Caco-2 (cell line): ENCODE measurements around the gene AP4B1. TPM values are rescaled to one million over a fixed set of nuclear protein-coding genes. Genes with fewer than 3 reads are reported as not detected.
A peak's percentile ranks its signal among the peaks of the same experiment; 100 is the strongest.

Experiments
- BruUV-seq: library from RNA; stranded (reverse); fragments of 400-500 nt; replicated peaks from 2 replicates; lab custom pipeline; 2021; lab: Mats Ljungman, UMichigan
- CTCF ChIA-PET: fragments of 300-600 bp; sonication (Branson Sonifier 250); formaldehyde crosslinking; loops from one replicate; lab custom pipeline; 2022; ENCODE audit warnings: antibody characterized with exemption; lab: Charles Lee
- POLR2A ChIA-PET: fragments of 300-600 bp; sonication (Branson Sonifier 250); formaldehyde crosslinking; loops from one replicate; lab custom pipeline; 2022; ENCODE audit warnings: antibody characterized with exemption; lab: Charles Lee
- DNase-seq, 2 experiments: peaks; one replicate each; pipeline versions ENCODE4 v3.0.0 to v3.0.0-alpha.2; 2020 to 2022
- H3K27me3 ChIP-seq: replicated peaks from 2 replicates; pipeline ENCODE4 v1.6.0; 2011; ENCODE audit warnings: low read length; ENCODE audit not compliant: control insufficient read depth, insufficient read depth
- H3K36me3 ChIP-seq: 2 replicates; pipeline ENCODE4 v1.5.1; 2011; ENCODE audit warnings: low read length; ENCODE audit not compliant: control insufficient read depth, insufficient read depth
- H3K4me1 ChIP-seq: fragments of 250-450 bp; sonication (Bioruptor Pico); 2 replicates; pipeline ENCODE4 v1.5.1; 2020; ENCODE audit warnings: mild to moderate bottlenecking
- H3K4me3 ChIP-seq: 2 replicates; pipeline ENCODE4 v1.5.1; 2011; ENCODE audit warnings: low read depth, mild to moderate bottlenecking, control low read depth, low read length
- H3K9me3 ChIP-seq: fragments of 250-450 bp; sonication (Bioruptor Pico); 2 replicates; pipeline ENCODE4 v1.5.1; 2020; ENCODE audit warnings: mild to moderate bottlenecking, moderate library complexity
- H3K27ac Mint-ChIP-seq: one replicate; pipeline ENCODE4 v1.8.0; 2022; ENCODE audit warnings: mixed read lengths; ENCODE audit not compliant: unreplicated experiment
- H3K27me3 Mint-ChIP-seq: one replicate; pipeline ENCODE4 v1.8.0; 2022; ENCODE audit warnings: mixed read lengths; ENCODE audit not compliant: insufficient read depth, unreplicated experiment
- H3K36me3 Mint-ChIP-seq: one replicate; pipeline ENCODE4 v1.8.0; 2022; ENCODE audit warnings: mild to moderate bottlenecking, mixed read lengths; ENCODE audit not compliant: insufficient read depth, unreplicated experiment
- H3K4me1 Mint-ChIP-seq: one replicate; pipeline ENCODE4 v1.8.0; 2022; ENCODE audit warnings: low read depth, mixed read lengths; ENCODE audit not compliant: unreplicated experiment
- H3K4me3 Mint-ChIP-seq: one replicate; pipeline ENCODE4 v1.8.0; 2022; ENCODE audit warnings: mild to moderate bottlenecking, moderate library complexity, mixed read lengths; ENCODE audit not compliant: unreplicated experiment
- H3K9me3 Mint-ChIP-seq: one replicate; pipeline ENCODE4 v1.8.0; 2022; ENCODE audit warnings: mixed read lengths; ENCODE audit not compliant: unreplicated experiment
- CTCF ChIP-seq, 2 experiments: fragments of 200-600 bp in 1 of 2; IDR thresholded peaks; 1 replicate in 1 of 2; 2 replicates in 1 of 2; pipeline versions ENCODE4 v1.5.1 to v1.8.0; 2011 to 2022; ENCODE audit warnings: antibody characterized with exemption in 1 of 2, control low read depth in 1 of 2, inconsistent platforms in 1 of 2, low read depth in 1 of 2, low read length in 1 of 2, mild to moderate bottlenecking in 1 of 2, moderate library complexity in 1 of 2; ENCODE audit not compliant: insufficient read depth in 1 of 2, severe bottlenecking in 1 of 2, unreplicated experiment in 1 of 2
- intact Hi-C: fragments of 100-400 bp; cut with micrococcal nuclease; formaldehyde crosslinking; loops from one replicate; pipeline ENCODE4 v1.10.0; 2022; ENCODE audit not compliant: unreplicated experiment
- total RNA-seq: library from RNA; stranded (reverse); gene quantifications from 2 replicates; pipeline ENCODE4 v1.2.3, GENCODE V29; 2022

Gene AP4B1
- total RNA-seq, 1 experiment from 2014 or later, result 10.0 TPM

- H3K9me3 ChIP-seq, result no peaks in the 10 kb centered on the region
- intact Hi-C loops, result no loop called here
- H3K4me1 Mint-ChIP-seq, result peaks cover 7% of the 10 kb centered on the region
- BruUV-seq, result TSS peak; percentile 17
- H3K4me3 Mint-ChIP-seq, result no peak overlapping the region
- no peak overlapping the region for H3K27ac Mint-ChIP-seq
- no peaks in the 10 kb centered on the region for H3K9me3 Mint-ChIP-seq
- TF ChIP-seq CTCF (IDR thresholded peaks at IDR 0.05; ENCODE audit: insufficient read depth in 1 of 2, low read depth in 1 of 2, low read length in 1 of 2, severe bottlenecking in 1 of 2, unreplicated experiment in 1 of 2), result no peak
- ChIA-PET POLR2A (no interaction called here), CTCF (no interaction called here)
- no peaks in the 10 kb centered on the region for H3K27me3 ChIP-seq
- H3K27me3 Mint-ChIP-seq, result no peaks in the 10 kb centered on the region
- no peak overlapping the region for H3K4me3 ChIP-seq
- peaks cover 28% of the 10 kb centered on the region for H3K36me3 Mint-ChIP-seq
- no peaks in the 10 kb centered on the region; the same call in 1 of the 2 replicates for H3K36me3 ChIP-seq
- peaks cover 6% of the 10 kb centered on the region; the same call in 1 of the 2 replicates for H3K4me1 ChIP-seq
- no peak for DNase-seq
Observed at GRCh38 chr1:113940365-113941244, 36.0 kb upstream of the AP4B1 start.

GRCh38 chr1:113938192-113938591 is 33.6 kb upstream of the AP4B1 start:
- peaks cover 17% of the 10 kb centered on the region for H3K36me3 Mint-ChIP-seq
- peaks cover 7% of the 10 kb centered on the region for H3K4me1 Mint-ChIP-seq
- no peaks in the 10 kb centered on the region for H3K27me3 Mint-ChIP-seq
- no peak overlapping the region for H3K4me3 Mint-ChIP-seq
- no peaks in the 10 kb centered on the region for H3K9me3 ChIP-seq
- no peak overlapping the region for H3K27ac Mint-ChIP-seq
- TF ChIP-seq CTCF (IDR thresholded peaks at IDR 0.05; ENCODE audit: insufficient read depth in 1 of 2, low read depth in 1 of 2, low read length in 1 of 2, severe bottlenecking in 1 of 2, unreplicated experiment in 1 of 2), result no peak
- BruUV-seq, result no TSS peak
- no peaks in the 10 kb centered on the region for H3K9me3 Mint-ChIP-seq
- no peak for DNase-seq
- no peaks in the 10 kb centered on the region for H3K27me3 ChIP-seq
- ChIA-PET POLR2A (no interaction called here), CTCF (interaction anchor here (0.7 kb wide), 1 partner anchor 500 kb away, joined by 3 read pairs; no protein-coding TSS in a partner anchor)
- H3K4me3 ChIP-seq, result no peak overlapping the region
- H3K4me1 ChIP-seq, result no peaks in the 10 kb centered on the region
- no peaks in the 10 kb centered on the region; the same call in 1 of the 2 replicates for H3K36me3 ChIP-seq
- intact Hi-C loops, result no loop called here

- Mint-ChIP-seq H3K27ac (no peak overlapping the region), H3K4me3 (no peak overlapping the region), H3K27me3 (no peaks in the 10 kb centered on the region), H3K9me3 (no peaks in the 10 kb centered on the region), H3K4me1 (peaks cover 7% of the 10 kb centered on the region), H3K36me3 (peaks cover 13% of the 10 kb centered on the region)
- TF ChIP-seq CTCF (IDR thresholded peaks at IDR 0.05; ENCODE audit: insufficient read depth in 1 of 2, low read depth in 1 of 2, low read length in 1 of 2, severe bottlenecking in 1 of 2, unreplicated experiment in 1 of 2), result no peak
- intact Hi-C loops, result no loop called here
- Histone ChIP-seq H3K4me3 (no peak overlapping the region), H3K27me3 (no peaks in the 10 kb centered on the region), H3K4me1 (no peaks in the 10 kb centered on the region), H3K36me3 (no peaks in the 10 kb centered on the region; the same call in 1 of the 2 replicates), H3K9me3 (no peaks in the 10 kb centered on the region)
- BruUV-seq, result no TSS peak
- ChIA-PET CTCF (no interaction called here), POLR2A (no interaction called here)
- DNase-seq, result no peak
Observed at GRCh38 chr1:113937146-113937545, 32.5 kb upstream of the AP4B1 start.
